Panc1 (cell line): Measurements from ENCODE around the gene C17orf50.

Source experiments
- POLR2AphosphoS5 ChIP-seq: IDR thresholded peaks from 2 replicates; pipeline ENCODE4 v1.6.1; 2012; ENCODE audit warnings: mild to moderate bottlenecking, low read depth, low read length, moderate library complexity
- TF ChIP-seq, protein P1 (sequence below): fragments of 450-650 bp; IDR thresholded peaks from 2 replicates; pipeline ENCODE4 v1.5.1; 2017; ENCODE audit warnings: mild to moderate bottlenecking

DNA sequence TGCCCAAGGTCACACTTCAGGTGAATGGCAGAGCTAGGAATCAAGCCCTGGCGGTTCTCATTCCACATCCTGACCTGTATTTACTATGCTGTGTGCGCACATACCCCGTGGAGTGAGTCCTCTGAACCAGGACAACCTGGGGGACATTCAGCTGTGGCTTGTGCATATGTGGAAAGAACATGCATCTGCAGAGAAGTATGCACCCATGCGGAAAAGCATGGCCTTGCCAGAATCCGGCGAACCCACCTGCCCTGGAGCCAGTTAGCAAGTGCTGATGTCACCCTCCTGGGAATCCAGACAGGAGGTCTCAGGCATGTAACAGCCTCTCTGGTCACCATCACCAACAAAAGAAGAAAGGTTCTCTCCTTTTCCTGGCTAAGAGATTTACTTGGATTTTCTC lies 27.3 kb upstream of the C17orf50 start:
- TF ChIP-seq, protein P1, sequence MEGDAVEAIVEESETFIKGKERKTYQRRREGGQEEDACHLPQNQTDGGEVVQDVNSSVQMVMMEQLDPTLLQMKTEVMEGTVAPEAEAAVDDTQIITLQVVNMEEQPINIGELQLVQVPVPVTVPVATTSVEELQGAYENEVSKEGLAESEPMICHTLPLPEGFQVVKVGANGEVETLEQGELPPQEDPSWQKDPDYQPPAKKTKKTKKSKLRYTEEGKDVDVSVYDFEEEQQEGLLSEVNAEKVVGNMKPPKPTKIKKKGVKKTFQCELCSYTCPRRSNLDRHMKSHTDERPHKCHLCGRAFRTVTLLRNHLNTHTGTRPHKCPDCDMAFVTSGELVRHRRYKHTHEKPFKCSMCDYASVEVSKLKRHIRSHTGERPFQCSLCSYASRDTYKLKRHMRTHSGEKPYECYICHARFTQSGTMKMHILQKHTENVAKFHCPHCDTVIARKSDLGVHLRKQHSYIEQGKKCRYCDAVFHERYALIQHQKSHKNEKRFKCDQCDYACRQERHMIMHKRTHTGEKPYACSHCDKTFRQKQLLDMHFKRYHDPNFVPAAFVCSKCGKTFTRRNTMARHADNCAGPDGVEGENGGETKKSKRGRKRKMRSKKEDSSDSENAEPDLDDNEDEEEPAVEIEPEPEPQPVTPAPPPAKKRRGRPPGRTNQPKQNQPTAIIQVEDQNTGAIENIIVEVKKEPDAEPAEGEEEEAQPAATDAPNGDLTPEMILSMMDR, result no peak
- TF ChIP-seq POLR2AphosphoS5, result no peak
